ENCODE data around the gene SRGAP3.

Gene SRGAP3

GRCh38 chr3:9248522-9249271 is 749 bp downstream of the SRGAP3 start:
- peaks cover 22% of the 10 kb centered on the region for H3K4me1 Mint-ChIP-seq
- H3K27ac Mint-ChIP-seq (ENCODE audit: low read depth), result peak overlapping the region; percentile 50
- H3K27me3 Mint-ChIP-seq, result peaks cover 29% of the 10 kb centered on the region
- DNase-seq (ENCODE audit: low spot score in 2 of 2) (no peak), ATAC-seq (replicated peaks; ENCODE audit: extremely low read depth, poor library complexity, severe bottlenecking) (peak; percentile 6)
- H3K36me3 Mint-ChIP-seq (ENCODE audit: insufficient read depth), result peaks cover 6% of the 10 kb centered on the region
- no peaks in the 10 kb centered on the region for H3K9me3 Mint-ChIP-seq
- H3K4me3 Mint-ChIP-seq, result peak overlapping the region; percentile 88

- peaks cover 22% of the 10 kb centered on the region for H3K27me3 Mint-ChIP-seq
- no peak overlapping the region for H3K27ac Mint-ChIP-seq (ENCODE audit: low read depth)
- peaks cover 22% of the 10 kb centered on the region for H3K4me1 Mint-ChIP-seq
- peaks cover 6% of the 10 kb centered on the region for H3K36me3 Mint-ChIP-seq (ENCODE audit: insufficient read depth)
- peak overlapping the region; percentile 88 for H3K4me3 Mint-ChIP-seq
- no peaks in the 10 kb centered on the region for H3K9me3 Mint-ChIP-seq
- no peak for ATAC-seq (replicated peaks; ENCODE audit: extremely low read depth, poor library complexity, severe bottlenecking)
- no peak for DNase-seq (ENCODE audit: low spot score in 2 of 2)
Measured at GRCh38 chr3:9247941-9248521, 1.4 kb downstream of the SRGAP3 start.

- DNase-seq (ENCODE audit: low spot score in 2 of 2), result no peak
- ATAC-seq (replicated peaks; ENCODE audit: extremely low read depth, poor library complexity, severe bottlenecking), result no peak
- peaks cover 17% of the 10 kb centered on the region for H3K27me3 Mint-ChIP-seq
- no peak overlapping the region for H3K27ac Mint-ChIP-seq (ENCODE audit: low read depth)
- peaks cover 6% of the 10 kb centered on the region for H3K36me3 Mint-ChIP-seq (ENCODE audit: insufficient read depth)
- peak overlapping the region; percentile 88 for H3K4me3 Mint-ChIP-seq
- H3K4me1 Mint-ChIP-seq, result peaks cover 22% of the 10 kb centered on the region
- no peaks in the 10 kb centered on the region for H3K9me3 Mint-ChIP-seq
Measured at GRCh38 chr3:9247361-9247940, 2.0 kb downstream of the SRGAP3 start.

- Mint-ChIP-seq H3K27ac (ENCODE audit: low read depth) (no peak overlapping the region), H3K4me1 (peaks cover 22% of the 10 kb centered on the region), H3K27me3 (peaks cover 15% of the 10 kb centered on the region), H3K36me3 (ENCODE audit: insufficient read depth) (peaks cover 6% of the 10 kb centered on the region), H3K9me3 (no peaks in the 10 kb centered on the region), H3K4me3 (no peak overlapping the region)
- DNase-seq (ENCODE audit: low spot score in 2 of 2) (no peak), ATAC-seq (replicated peaks; ENCODE audit: extremely low read depth, poor library complexity, severe bottlenecking) (no peak)
Measured at GRCh38 chr3:9246189-9246588, 3.3 kb downstream of the SRGAP3 start.

GRCh38 chr3:9244495-9245183 is 4.8 kb downstream of the SRGAP3 start:
- no peaks in the 10 kb centered on the region for H3K9me3 Mint-ChIP-seq
- H3K4me1 Mint-ChIP-seq, result peaks cover 17% of the 10 kb centered on the region
- peaks cover 2% of the 10 kb centered on the region for H3K27me3 Mint-ChIP-seq
- H3K4me3 Mint-ChIP-seq, result no peak overlapping the region
- no peak for ATAC-seq (replicated peaks; ENCODE audit: extremely low read depth, poor library complexity, severe bottlenecking)
- H3K36me3 Mint-ChIP-seq (ENCODE audit: insufficient read depth), result peaks cover 6% of the 10 kb centered on the region
- H3K27ac Mint-ChIP-seq (ENCODE audit: low read depth), result no peak overlapping the region
- no peak for DNase-seq (ENCODE audit: low spot score in 2 of 2)

GRCh38 chr3:9241956-9242355 is 7.5 kb downstream of the SRGAP3 start:
- peaks cover 11% of the 10 kb centered on the region for H3K27me3 Mint-ChIP-seq
- no peaks in the 10 kb centered on the region for H3K4me1 Mint-ChIP-seq
- no peak overlapping the region for H3K4me3 Mint-ChIP-seq
- peaks cover 2% of the 10 kb centered on the region for H3K36me3 Mint-ChIP-seq (ENCODE audit: insufficient read depth)
- DNase-seq (ENCODE audit: low spot score in 2 of 2) (no peak), ATAC-seq (replicated peaks; ENCODE audit: extremely low read depth, poor library complexity, severe bottlenecking) (no peak)
- no peak overlapping the region for H3K27ac Mint-ChIP-seq (ENCODE audit: low read depth)
- H3K9me3 Mint-ChIP-seq, result no peaks in the 10 kb centered on the region

GRCh38 chr3:9239680-9240079 is 9.8 kb downstream of the SRGAP3 start:
- no peaks in the 10 kb centered on the region for H3K4me1 Mint-ChIP-seq
- H3K27me3 Mint-ChIP-seq, result peaks cover 21% of the 10 kb centered on the region
- no peaks in the 10 kb centered on the region for H3K36me3 Mint-ChIP-seq (ENCODE audit: insufficient read depth)
- no peak for DNase-seq (ENCODE audit: low spot score in 2 of 2)
- H3K9me3 Mint-ChIP-seq, result no peaks in the 10 kb centered on the region
- ATAC-seq (replicated peaks; ENCODE audit: extremely low read depth, poor library complexity, severe bottlenecking), result no peak
- H3K27ac Mint-ChIP-seq (ENCODE audit: low read depth), result no peak overlapping the region
- no peak overlapping the region for H3K4me3 Mint-ChIP-seq

- H3K9me3 Mint-ChIP-seq, result no peaks in the 10 kb centered on the region
- DNase-seq (ENCODE audit: low spot score in 2 of 2), result no peak
- H3K36me3 Mint-ChIP-seq (ENCODE audit: insufficient read depth), result no peaks in the 10 kb centered on the region
- no peak overlapping the region for H3K4me3 Mint-ChIP-seq
- no peak for ATAC-seq (replicated peaks; ENCODE audit: extremely low read depth, poor library complexity, severe bottlenecking)
- no peak overlapping the region for H3K27ac Mint-ChIP-seq (ENCODE audit: low read depth)
- H3K27me3 Mint-ChIP-seq, result peaks cover 21% of the 10 kb centered on the region
- H3K4me1 Mint-ChIP-seq, result no peaks in the 10 kb centered on the region
Measured at GRCh38 chr3:9238721-9239295, 10.6 kb downstream of the SRGAP3 start.

GRCh38 chr3:9238276-9238675 is 11.2 kb downstream of the SRGAP3 start:
- Mint-ChIP-seq H3K9me3 (no peaks in the 10 kb centered on the region), H3K4me1 (no peaks in the 10 kb centered on the region), H3K27me3 (peaks cover 21% of the 10 kb centered on the region), H3K27ac (ENCODE audit: low read depth) (no peak overlapping the region), H3K36me3 (ENCODE audit: insufficient read depth) (no peaks in the 10 kb centered on the region), H3K4me3 (no peak overlapping the region)
- DNase-seq (ENCODE audit: low spot score in 2 of 2) (no peak), ATAC-seq (replicated peaks; ENCODE audit: extremely low read depth, poor library complexity, severe bottlenecking) (no peak)

- Mint-ChIP-seq H3K27me3 (peaks cover 21% of the 10 kb centered on the region), H3K27ac (ENCODE audit: low read depth) (no peak overlapping the region), H3K36me3 (ENCODE audit: insufficient read depth) (no peaks in the 10 kb centered on the region), H3K4me1 (no peaks in the 10 kb centered on the region), H3K9me3 (no peaks in the 10 kb centered on the region), H3K4me3 (no peak overlapping the region)
- ATAC-seq (replicated peaks; ENCODE audit: extremely low read depth, poor library complexity, severe bottlenecking) (no peak), DNase-seq (ENCODE audit: low spot score in 2 of 2) (no peak)
Measured at GRCh38 chr3:9233814-9234600, 15.4 kb downstream of the SRGAP3 start.

GRCh38 chr3:9233101-9233500 is 16.3 kb downstream of the SRGAP3 start:
- Mint-ChIP-seq H3K4me3 (no peak overlapping the region), H3K36me3 (ENCODE audit: insufficient read depth) (no peaks in the 10 kb centered on the region)

GRCh38 chr3:9231937-9232336 is 17.5 kb downstream of the SRGAP3 start:
- ATAC-seq (replicated peaks; ENCODE audit: extremely low read depth, poor library complexity, severe bottlenecking) (no peak), DNase-seq (ENCODE audit: low spot score in 2 of 2) (no peak)
- H3K9me3 Mint-ChIP-seq, result no peaks in the 10 kb centered on the region
- no peaks in the 10 kb centered on the region for H3K4me1 Mint-ChIP-seq
- H3K27me3 Mint-ChIP-seq, result peaks cover 10% of the 10 kb centered on the region
- no peaks in the 10 kb centered on the region for H3K36me3 Mint-ChIP-seq (ENCODE audit: insufficient read depth)
- H3K27ac Mint-ChIP-seq (ENCODE audit: low read depth), result no peak overlapping the region
- H3K4me3 Mint-ChIP-seq, result no peak overlapping the region

More at GRCh38 chr3:9233101-9233500, 16.3 kb downstream of the SRGAP3 start:
- H3K9me3 Mint-ChIP-seq, result no peaks in the 10 kb centered on the region
- no peak for ATAC-seq (replicated peaks; ENCODE audit: extremely low read depth, poor library complexity, severe bottlenecking)
- H3K27ac Mint-ChIP-seq (ENCODE audit: low read depth), result no peak overlapping the region
- peaks cover 21% of the 10 kb centered on the region for H3K27me3 Mint-ChIP-seq
- no peaks in the 10 kb centered on the region for H3K4me1 Mint-ChIP-seq
- no peak for DNase-seq (ENCODE audit: low spot score in 2 of 2)

All from central memory CD8-positive, alpha-beta T cell (primary cell).